GM12878 (cell line): ENCODE results near the gene APEX1.

ENCODE experiments used
- ATF7 ChIP-seq: fragments of 450-650 bp; IDR thresholded peaks from 2 replicates; pipeline ENCODE4 v1.6.1; 2016; ENCODE audit warnings: low read depth, mild to moderate bottlenecking
- BMI1 ChIP-seq: fragments of 450-650 bp; IDR thresholded peaks from 2 replicates; pipeline ENCODE4 v1.6.1; 2016; ENCODE audit warnings: mild to moderate bottlenecking, moderate library complexity, borderline replicate concordance
- CBX3 ChIP-seq: fragments of 200-600 bp; sonication (generic); IDR thresholded peaks from 2 replicates; pipeline ENCODE4 v1.6.1; 2016; ENCODE audit warnings: low read depth, borderline replicate concordance
- TF ChIP-seq, protein P1 (sequence below): fragments of 450-650 bp; IDR thresholded peaks from 2 replicates; pipeline ENCODE4 v1.6.1; 2017; ENCODE audit warnings: mild to moderate bottlenecking

DNA sequence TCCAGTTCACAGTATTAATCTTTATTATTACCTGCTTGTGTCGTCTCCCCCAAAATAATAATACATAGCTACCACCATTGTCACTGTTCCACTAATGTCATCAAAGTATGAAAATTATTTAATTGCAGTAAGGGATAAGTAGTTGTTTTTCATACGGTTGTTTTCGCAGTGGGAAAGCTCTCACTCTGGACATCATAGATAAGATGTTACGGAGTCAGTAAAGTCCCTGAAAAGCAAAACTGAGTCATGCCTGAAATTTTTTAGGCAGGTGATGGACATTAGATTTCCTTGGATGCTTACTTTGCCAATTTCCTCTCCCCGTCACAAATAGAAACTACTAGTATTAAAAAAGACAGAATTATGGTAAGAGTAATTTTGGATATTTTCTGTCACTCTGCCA lies 27.4 kb downstream of the APEX1 start:
- TF ChIP-seq ATF7 (no peak), CBX3 (no peak), BMI1 (no peak)
- TF ChIP-seq, protein P1, sequence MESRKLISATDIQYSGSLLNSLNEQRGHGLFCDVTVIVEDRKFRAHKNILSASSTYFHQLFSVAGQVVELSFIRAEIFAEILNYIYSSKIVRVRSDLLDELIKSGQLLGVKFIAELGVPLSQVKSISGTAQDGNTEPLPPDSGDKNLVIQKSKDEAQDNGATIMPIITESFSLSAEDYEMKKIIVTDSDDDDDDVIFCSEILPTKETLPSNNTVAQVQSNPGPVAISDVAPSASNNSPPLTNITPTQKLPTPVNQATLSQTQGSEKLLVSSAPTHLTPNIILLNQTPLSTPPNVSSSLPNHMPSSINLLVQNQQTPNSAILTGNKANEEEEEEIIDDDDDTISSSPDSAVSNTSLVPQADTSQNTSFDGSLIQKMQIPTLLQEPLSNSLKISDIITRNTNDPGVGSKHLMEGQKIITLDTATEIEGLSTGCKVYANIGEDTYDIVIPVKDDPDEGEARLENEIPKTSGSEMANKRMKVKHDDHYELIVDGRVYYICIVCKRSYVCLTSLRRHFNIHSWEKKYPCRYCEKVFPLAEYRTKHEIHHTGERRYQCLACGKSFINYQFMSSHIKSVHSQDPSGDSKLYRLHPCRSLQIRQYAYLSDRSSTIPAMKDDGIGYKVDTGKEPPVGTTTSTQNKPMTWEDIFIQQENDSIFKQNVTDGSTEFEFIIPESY: no peak
